Prostate gland (tissue), 2 donors: ENCODE results near the gene HS6ST3.

Experiments
- POLR2A ChIP-seq: fragments of 450-650 bp; IDR thresholded peaks from one replicate; pipeline ENCODE4 v1.6.1; 2016; ENCODE audit warnings: antibody characterized with exemption, mild to moderate bottlenecking
- POLR2AphosphoS5 ChIP-seq: sonication (generic); formaldehyde crosslinking; IDR thresholded peaks from one replicate; pipeline ENCODE4 v1.6.1; 2017; ENCODE audit warnings: antibody characterized with exemption
- TF ChIP-seq, protein P1 (sequence below), 4 experiments: fragments of 200-600 bp in 2 of 4; fragments of 450-650 bp in 2 of 4; sonication (generic) in 2 of 4; IDR thresholded peaks; 1 replicate in 3 of 4; 2 replicates in 1 of 4; pipeline ENCODE4 v1.5.1; 2016 to 2019; ENCODE audit warnings: antibody characterized with exemption in 4 of 4, mild to moderate bottlenecking in 2 of 4, moderate library complexity in 2 of 4

DNA sequence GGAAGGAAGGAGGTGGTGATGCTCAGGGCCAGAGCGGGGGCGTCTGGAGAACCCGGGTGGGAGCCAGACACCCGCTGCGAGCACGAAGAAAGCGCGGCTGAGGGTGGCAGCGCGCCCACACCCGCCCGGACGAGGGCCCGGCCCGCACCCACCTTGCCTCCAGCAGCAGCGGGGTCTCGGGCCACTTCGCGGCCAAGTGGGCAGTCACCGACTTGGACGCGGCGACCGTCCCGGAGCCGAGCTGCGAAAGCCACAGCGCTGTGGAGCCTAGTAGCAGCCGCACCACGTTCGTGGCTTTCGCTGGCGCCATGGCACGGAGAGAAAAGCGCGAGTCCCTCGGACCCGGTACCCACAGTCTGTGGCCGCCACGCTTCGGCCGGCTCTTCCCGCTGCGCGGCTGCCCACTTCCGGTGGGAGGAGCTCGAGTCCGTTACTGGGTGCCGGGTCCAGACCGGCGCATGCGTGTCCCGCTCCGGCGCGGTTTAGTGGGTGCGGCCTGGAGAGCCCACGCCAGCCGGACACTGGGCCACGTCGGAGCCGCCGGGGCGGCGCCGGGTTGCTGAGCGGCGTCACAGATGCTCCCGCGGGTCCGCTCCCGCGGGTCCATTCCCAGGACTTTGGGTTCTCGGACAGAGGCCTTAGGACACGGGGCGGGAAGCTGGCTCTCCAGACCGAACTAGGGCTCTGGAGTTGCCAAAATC is 36.8 kb upstream of the HS6ST3 start, which contains the start of gene UGGT2:
- TF ChIP-seq, protein P1, sequence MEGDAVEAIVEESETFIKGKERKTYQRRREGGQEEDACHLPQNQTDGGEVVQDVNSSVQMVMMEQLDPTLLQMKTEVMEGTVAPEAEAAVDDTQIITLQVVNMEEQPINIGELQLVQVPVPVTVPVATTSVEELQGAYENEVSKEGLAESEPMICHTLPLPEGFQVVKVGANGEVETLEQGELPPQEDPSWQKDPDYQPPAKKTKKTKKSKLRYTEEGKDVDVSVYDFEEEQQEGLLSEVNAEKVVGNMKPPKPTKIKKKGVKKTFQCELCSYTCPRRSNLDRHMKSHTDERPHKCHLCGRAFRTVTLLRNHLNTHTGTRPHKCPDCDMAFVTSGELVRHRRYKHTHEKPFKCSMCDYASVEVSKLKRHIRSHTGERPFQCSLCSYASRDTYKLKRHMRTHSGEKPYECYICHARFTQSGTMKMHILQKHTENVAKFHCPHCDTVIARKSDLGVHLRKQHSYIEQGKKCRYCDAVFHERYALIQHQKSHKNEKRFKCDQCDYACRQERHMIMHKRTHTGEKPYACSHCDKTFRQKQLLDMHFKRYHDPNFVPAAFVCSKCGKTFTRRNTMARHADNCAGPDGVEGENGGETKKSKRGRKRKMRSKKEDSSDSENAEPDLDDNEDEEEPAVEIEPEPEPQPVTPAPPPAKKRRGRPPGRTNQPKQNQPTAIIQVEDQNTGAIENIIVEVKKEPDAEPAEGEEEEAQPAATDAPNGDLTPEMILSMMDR (IDR thresholded peaks at IDR 0.05) = peak in 3 of 4 experiments; percentile 22 to 29 (median 24)
- TF ChIP-seq POLR2A (peak; percentile 59), POLR2AphosphoS5 (peak; percentile 87)
